Spleen (tissue), 11 donors: ENCODE data around the gene MGAT5. TPM values are rescaled to one million over a fixed set of nuclear protein-coding genes. Genes with fewer than 3 reads are reported as not detected.
A peak's percentile ranks its signal among the peaks of the same experiment; 100 is the strongest.

ENCODE experiments used
- DNase-seq: peaks from one replicate; pipeline ENCODE4 v3.0.0-alpha.2; 2020
- H3K27ac ChIP-seq, 8 donors: fragments of 200-600 bp; sonication (generic) in 7 of 8; 1 replicate in 4 of 8; 2 replicates in 4 of 8; pipeline versions ENCODE4 v1.5.0 to v1.8.0; 2016 to 2021; ENCODE audit warnings: inconsistent platforms in 4 of 8, mild to moderate bottlenecking in 4 of 8, moderate library complexity in 1 of 8
- H3K27me3 ChIP-seq, 7 donors: fragments of 200-600 bp; sonication (generic) in 6 of 7; replicated peaks in 1 of 7; 1 replicate in 4 of 7; 2 replicates in 3 of 7; pipeline versions ENCODE4 v1.5.0 to v1.8.0; 2016 to 2021; ENCODE audit warnings: inconsistent platforms in 3 of 7, mild to moderate bottlenecking in 1 of 7
- H3K36me3 ChIP-seq, 6 donors: fragments of 200-600 bp; sonication (generic) in 5 of 6; 1 replicate in 4 of 6; 2 replicates in 2 of 6; pipeline versions ENCODE4 v1.5.0 to v1.8.0; 2016 to 2021; ENCODE audit warnings: inconsistent platforms in 2 of 6
- H3K4me1 ChIP-seq, 6 donors: fragments of 200-600 bp; sonication (generic) in 5 of 6; 1 replicate in 3 of 6; 2 replicates in 3 of 6; pipeline versions ENCODE4 v1.5.0 to v1.8.0; 2016 to 2021; ENCODE audit warnings: inconsistent platforms in 3 of 6
- H3K4me3 ChIP-seq, 8 donors: fragments of 200-600 bp; sonication (generic) in 7 of 8; 1 replicate in 4 of 8; 2 replicates in 4 of 8; pipeline versions ENCODE4 v1.5.0 to v1.8.0; 2016 to 2021; ENCODE audit warnings: inconsistent platforms in 4 of 8, mild to moderate bottlenecking in 4 of 8, moderate library complexity in 2 of 8
- H3K9me3 ChIP-seq, 8 donors: fragments of 200-600 bp; sonication (generic) in 7 of 8; 1 replicate in 4 of 8; 2 replicates in 4 of 8; pipeline versions ENCODE4 v1.5.0 to v1.8.0; 2016 to 2021; ENCODE audit warnings: inconsistent platforms in 4 of 8
- CTCF ChIP-seq, 11 experiments: fragments of 200-600 bp in 7 of 11; fragments of 450-650 bp in 4 of 11; sonication (generic) in 4 of 11; IDR thresholded peaks in 8 of 11; conservative IDR thresholded peaks in 3 of 11; 1 replicate in 7 of 11; 2 replicates in 4 of 11; pipeline versions ENCODE4 v1.4.0 to v1.8.0; 2016 to 2021; ENCODE audit warnings: antibody characterized with exemption in 11 of 11, inconsistent platforms in 4 of 11, mild to moderate bottlenecking in 1 of 11
- POLR2A ChIP-seq, 3 donors: fragments of 450-650 bp; IDR thresholded peaks; one replicate each; pipeline ENCODE4 v1.5.1; 2017; ENCODE audit warnings: antibody characterized with exemption in 3 of 3, mild to moderate bottlenecking in 1 of 3
- POLR2AphosphoS5 ChIP-seq, 3 donors: sonication (generic); formaldehyde crosslinking; IDR thresholded peaks; one replicate each; pipeline ENCODE4 v1.5.1; 2017; ENCODE audit warnings: antibody characterized with exemption in 3 of 3
- WGBS, 5 donors: extraction: QIAGEN DNeasy Blood & Tissue Kit in 3 of 5; methylation state at CpG; one replicate each; pipeline versions ENCODE4 v1.1.5 to v1.1.7; 2013 to 2018; 5-methylcytosine and 5-hydroxymethylcytosine counted together
- intact Hi-C: fragments of 100-400 bp; cut with DNase I; formaldehyde crosslinking; loops from one replicate; pipeline ENCODE4 v1.15.0; 2023; ENCODE audit warnings: low total_unique reads
- polyA plus RNA-seq, 3 donors: library from polyadenylated mRNA; stranded (reverse); fragments of 200-250 nt; gene quantifications; one replicate each; pipeline ENCODE4 v1.2.1, GENCODE V29; 2013
- total RNA-seq, 7 donors: library from RNA; depleted of rRNA in 3 of 7; stranded (reverse); fragments of >200 nt in 3 of 7; fragmentation: NEBNext Ultra II Directional in 4 of 7; extraction: Animal tissue kit (Norgen Biotek cat#: 25700) in 4 of 7; gene quantifications; one replicate each; pipeline versions ENCODE4 v1.1.0 to v1.2.1, GENCODE V29; 2016 to 2021
- donor health status: healthy with polysubstance abuse.
- donor health status: DM: no; HTN: no; CAD: no; lungs with moderate emphysema.
- donor health status: DM: no; HTN: no; CAD: no.
- donor health status: Bipolar disorder and iron deficiency.
- donor health status: healthy.
- donor health status: DM: no; HTN: no; CAD: no.
- donor health status: DM: yes; HTN: yes; CAD: no.

Gene MGAT5
- total and polyA plus RNA-seq, 10 donors: 11.2 to 110 (median 91.9) TPM

GRCh38 chr2:134235510-134236144 is 18.2 kb upstream of the MGAT5 start:
- Histone ChIP-seq H3K4me3 (no peak overlapping the region), H3K4me1 (peaks cover 17 to 83% (median 65%) of the 10 kb centered on the region in 6 donors), H3K27me3 (no peaks in the 10 kb centered on the region), H3K27ac (peak overlapping the region in 6 of 8 donors; percentile 3 to 88 (median 77)), H3K36me3 (no peaks in the 10 kb centered on the region), H3K9me3 (no peaks in the 10 kb centered on the region)
- 83 to 93% (median 89%) methylated on average over 4 of the region's 4 CpGs for WGBS, 5 donors
- TF ChIP-seq POLR2A (IDR thresholded peaks at IDR 0.05) (no peak), CTCF (IDR thresholded peaks at IDR 0.05 in 8 of 11, conservative IDR thresholded peaks at IDR 0.05 in 3 of 11) (no peak), POLR2AphosphoS5 (IDR thresholded peaks at IDR 0.05) (no peak)
- no peak for DNase-seq
- intact Hi-C loops: no loop called here

- Histone ChIP-seq H3K27me3 (no peaks in the 10 kb centered on the region), H3K27ac (peak overlapping the region in 2 of 8 donors; percentile 1 to 2), H3K9me3 (no peaks in the 10 kb centered on the region), H3K36me3 (no peaks in the 10 kb centered on the region), H3K4me1 (peaks cover 0 to 83% (median 54%) of the 10 kb centered on the region in 6 donors), H3K4me3 (no peak overlapping the region)
- TF ChIP-seq CTCF (IDR thresholded peaks at IDR 0.05 in 8 of 11, conservative IDR thresholded peaks at IDR 0.05 in 3 of 11): no peak
- no peak for TF ChIP-seq POLR2A (IDR thresholded peaks at IDR 0.05)
- no peak for TF ChIP-seq POLR2AphosphoS5 (IDR thresholded peaks at IDR 0.05)
- intact Hi-C loops: no loop called here
- no peak for DNase-seq
- 59 to 70% (median 62%) methylated on average over 3 of the region's 3 CpGs for WGBS, 5 donors
Measured at GRCh38 chr2:134238371-134238770, 15.5 kb upstream of the MGAT5 start.

- no peak for DNase-seq
- Histone ChIP-seq H3K36me3 (no peaks in the 10 kb centered on the region), H3K27ac (no peak overlapping the region), H3K27me3 (no peaks in the 10 kb centered on the region), H3K9me3 (no peaks in the 10 kb centered on the region), H3K4me3 (no peak overlapping the region), H3K4me1 (peaks cover under 1 to 83% (median 54%) of the 10 kb centered on the region in 6 donors)
- TF ChIP-seq CTCF (IDR thresholded peaks at IDR 0.05 in 8 of 11, conservative IDR thresholded peaks at IDR 0.05 in 3 of 11) (no peak), POLR2A (IDR thresholded peaks at IDR 0.05) (no peak), POLR2AphosphoS5 (IDR thresholded peaks at IDR 0.05) (no peak)
- WGBS, 5 donors: 94 to 98% (median 96%) methylated on average over 2 of the region's 2 CpGs
- intact Hi-C loops: no loop called here
Measured at GRCh38 chr2:134240061-134240460, 13.8 kb upstream of the MGAT5 start.

GRCh38 chr2:134241911-134242310 is 12.0 kb upstream of the MGAT5 start:
- Histone ChIP-seq H3K4me1 (peaks cover 18 to 83% (median 56%) of the 10 kb centered on the region in 6 donors), H3K9me3 (no peaks in the 10 kb centered on the region), H3K36me3 (no peaks in the 10 kb centered on the region), H3K27ac (no peak overlapping the region), H3K4me3 (no peak overlapping the region), H3K27me3 (no peaks in the 10 kb centered on the region)
- intact Hi-C loops: no loop called here
- DNase-seq: no peak
- TF ChIP-seq CTCF (IDR thresholded peaks at IDR 0.05 in 8 of 11, conservative IDR thresholded peaks at IDR 0.05 in 3 of 11) (no peak), POLR2AphosphoS5 (IDR thresholded peaks at IDR 0.05) (no peak), POLR2A (IDR thresholded peaks at IDR 0.05) (no peak)
- 90 to 96% (median 95%) methylated on average over 2 of the region's 2 CpGs for WGBS, 5 donors
